NCI-H82 (cell line): Measurements from ENCODE around the gene MYOT.
"Not testable (repeated sequence)": the region's sequence is repeated elsewhere in the genome, so short reads cannot be mapped to it uniquely, and the experiment has no call there.

Source experiments
- DNase-seq: peaks from one replicate; lab custom pipeline; 2025; lab: John Stamatoyannopoulos, UW

The MYOT gene, protein sequence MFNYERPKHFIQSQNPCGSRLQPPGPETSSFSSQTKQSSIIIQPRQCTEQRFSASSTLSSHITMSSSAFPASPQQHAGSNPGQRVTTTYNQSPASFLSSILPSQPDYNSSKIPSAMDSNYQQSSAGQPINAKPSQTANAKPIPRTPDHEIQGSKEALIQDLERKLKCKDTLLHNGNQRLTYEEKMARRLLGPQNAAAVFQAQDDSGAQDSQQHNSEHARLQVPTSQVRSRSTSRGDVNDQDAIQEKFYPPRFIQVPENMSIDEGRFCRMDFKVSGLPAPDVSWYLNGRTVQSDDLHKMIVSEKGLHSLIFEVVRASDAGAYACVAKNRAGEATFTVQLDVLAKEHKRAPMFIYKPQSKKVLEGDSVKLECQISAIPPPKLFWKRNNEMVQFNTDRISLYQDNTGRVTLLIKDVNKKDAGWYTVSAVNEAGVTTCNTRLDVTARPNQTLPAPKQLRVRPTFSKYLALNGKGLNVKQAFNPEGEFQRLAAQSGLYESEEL

GRCh38 chr5:137867664-137868063 is at the start of gene MYOT:
TSS of gene MYOT (plus strand) at chr5:137867860. CDS start at chr5:137870652, 2,792 bp downstream.
- peak; percentile 74 for DNase-seq

GRCh38 chr5:137819766-137820165 is 47.9 kb upstream of the MYOT start:
- no peak for DNase-seq

GRCh38 chr5:137822158-137822764 is 45.4 kb upstream of the MYOT start:
- DNase-seq, result peak; percentile 76

- DNase-seq, result no peak
These were observed 44.7 kb upstream of the MYOT start for GRCh38 chr5:137822984-137823383.

- DNase-seq, result no peak
These were observed 42.5 kb upstream of the MYOT start for GRCh38 chr5:137825165-137825564.

DNA sequence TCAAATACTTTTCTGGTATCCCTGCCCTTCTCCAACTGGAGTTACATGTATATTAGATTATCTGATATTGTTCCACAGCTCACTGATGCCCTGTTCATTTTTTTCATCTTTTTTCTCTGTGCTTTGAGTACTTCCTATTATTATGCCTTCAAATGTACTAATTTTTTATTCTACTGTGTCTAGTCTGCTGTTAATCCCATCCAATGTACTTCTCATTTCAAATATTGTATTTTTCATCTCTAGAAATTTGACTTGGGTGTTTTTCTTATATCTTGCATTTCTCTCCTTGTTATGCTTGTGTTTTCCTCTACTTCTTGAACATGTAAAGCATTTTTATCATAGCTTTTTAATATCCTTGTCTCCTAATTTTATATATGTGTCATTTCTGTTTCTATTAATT is 41.6 kb upstream of the MYOT start:
- no peak for DNase-seq

DNA sequence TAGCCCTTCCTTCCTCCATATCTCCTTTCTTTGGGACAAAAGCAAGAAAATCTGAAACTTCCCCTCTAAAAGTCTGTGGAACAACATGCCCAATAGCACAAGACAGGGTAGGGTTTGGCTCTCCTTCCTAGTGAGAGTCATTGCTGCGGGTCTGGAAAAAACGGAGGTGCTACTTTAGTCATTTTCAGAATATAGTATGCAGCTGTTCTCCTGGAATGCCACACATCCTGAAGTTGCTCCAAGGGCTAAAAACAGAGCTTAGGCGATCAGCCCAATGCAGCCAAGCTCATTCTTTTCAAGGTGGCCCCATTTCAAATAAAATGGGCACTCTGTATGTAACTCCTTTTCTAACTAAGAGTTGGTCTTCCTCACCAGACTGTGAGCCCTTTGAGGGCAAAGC is 39.5 kb upstream of the MYOT start:
- DNase-seq, result no peak

DNA sequence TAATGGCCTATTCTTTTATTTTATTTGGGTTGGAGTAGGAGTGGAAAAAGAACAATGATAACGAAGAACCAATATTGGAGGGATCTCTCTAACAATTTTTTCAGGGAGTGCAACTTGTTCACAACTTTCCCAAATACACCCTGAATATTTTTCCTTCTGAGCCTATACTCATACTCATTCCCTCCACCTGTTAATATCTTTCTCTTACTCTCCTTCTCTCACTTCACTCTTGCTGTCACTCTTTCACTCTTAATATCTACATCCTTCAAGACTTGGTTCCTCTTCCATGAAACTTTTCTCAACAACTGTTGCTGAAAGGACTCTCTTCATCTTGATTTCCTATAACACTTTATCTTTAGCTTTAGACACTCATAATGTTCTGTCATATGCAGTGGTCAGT is 39.0 kb upstream of the MYOT start:
- DNase-seq, result no peak

DNA sequence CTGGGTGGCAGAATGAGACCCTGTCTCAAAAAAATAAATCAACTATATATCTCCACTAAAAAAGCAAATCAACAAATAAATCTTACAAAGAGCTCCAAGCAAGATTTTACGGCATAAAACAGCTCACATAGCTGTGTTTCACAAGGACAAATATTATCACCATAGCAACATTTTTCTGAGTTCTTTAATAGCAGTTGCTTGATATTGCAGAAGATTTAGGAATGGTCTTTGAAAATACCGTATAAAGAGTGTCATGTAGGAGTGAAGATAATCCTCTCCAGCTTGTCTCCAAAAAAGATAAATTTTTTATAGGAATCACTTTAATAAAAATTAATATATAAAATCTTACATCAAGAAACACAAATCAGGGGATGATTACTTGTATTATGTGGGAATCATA is 36.6 kb upstream of the MYOT start:
- no peak for DNase-seq

DNA sequence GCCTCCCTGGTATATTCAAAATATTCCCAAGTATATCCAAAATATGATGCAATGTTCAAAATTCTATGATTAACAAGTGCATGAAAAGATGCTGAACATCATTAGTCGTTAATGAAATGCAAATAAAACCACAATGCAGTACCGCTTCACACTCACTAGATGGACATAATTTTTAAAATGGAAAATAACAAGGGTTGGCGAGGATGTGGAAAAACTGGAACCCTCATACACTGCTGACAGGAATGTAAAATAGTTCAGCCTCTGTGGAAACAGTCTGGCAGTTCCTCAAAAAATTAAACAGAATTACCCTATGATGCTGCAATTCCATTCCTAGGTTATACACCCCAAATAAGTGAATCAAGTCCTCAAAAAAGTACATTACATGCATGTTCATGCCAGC is 36.1 kb upstream of the MYOT start:
- no peak for DNase-seq

DNA sequence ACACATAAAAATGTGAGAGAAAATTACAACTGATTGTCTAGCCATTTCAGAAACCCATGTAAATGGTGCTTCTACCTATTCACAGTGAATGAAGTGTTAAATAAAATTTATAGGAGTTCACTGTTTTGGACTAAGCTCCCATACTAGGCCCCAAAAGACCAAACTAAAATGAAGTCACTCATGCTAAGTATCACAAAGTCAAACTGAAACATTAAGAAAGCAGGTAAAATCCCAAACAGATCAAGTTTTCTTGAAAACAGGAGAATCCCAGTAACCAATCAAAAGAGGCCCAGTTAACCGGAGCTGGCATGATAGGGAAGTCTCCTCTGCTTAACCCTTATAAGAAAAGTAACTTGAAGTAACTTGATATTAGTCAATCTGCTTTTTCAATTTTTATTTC is 35.2 kb upstream of the MYOT start:
- no peak for DNase-seq

DNA sequence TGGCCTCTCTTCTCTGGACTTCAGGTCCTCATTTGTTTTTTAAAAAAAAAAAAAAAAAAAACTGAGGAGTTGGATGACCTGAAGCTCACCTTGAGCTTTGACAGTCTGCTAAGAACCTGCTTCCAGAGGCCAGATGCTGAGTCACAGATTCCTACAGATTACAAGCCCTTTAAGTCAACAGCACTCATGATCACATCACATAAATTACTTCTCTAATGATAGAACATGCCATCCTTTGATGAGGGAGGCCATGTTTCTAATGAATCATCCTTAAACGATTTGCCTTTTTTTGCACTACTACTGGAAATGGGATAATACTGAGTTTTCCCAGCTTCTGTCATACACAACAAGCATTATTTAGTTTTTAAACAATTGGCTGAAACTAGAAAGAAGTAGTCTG is 34.2 kb upstream of the MYOT start:
- DNase-seq, result peak; percentile 86

- no peak for DNase-seq
These were observed 33.1 kb upstream of the MYOT start for GRCh38 chr5:137834498-137835049.

- peak; percentile 92 for DNase-seq
These were observed 31.4 kb upstream of the MYOT start for GRCh38 chr5:137836298-137836697.

GRCh38 chr5:137836997-137837396 is 30.7 kb upstream of the MYOT start:
- DNase-seq, result no peak

GRCh38 chr5:137837491-137838394 is 29.9 kb upstream of the MYOT start:
- no peak for DNase-seq

DNA sequence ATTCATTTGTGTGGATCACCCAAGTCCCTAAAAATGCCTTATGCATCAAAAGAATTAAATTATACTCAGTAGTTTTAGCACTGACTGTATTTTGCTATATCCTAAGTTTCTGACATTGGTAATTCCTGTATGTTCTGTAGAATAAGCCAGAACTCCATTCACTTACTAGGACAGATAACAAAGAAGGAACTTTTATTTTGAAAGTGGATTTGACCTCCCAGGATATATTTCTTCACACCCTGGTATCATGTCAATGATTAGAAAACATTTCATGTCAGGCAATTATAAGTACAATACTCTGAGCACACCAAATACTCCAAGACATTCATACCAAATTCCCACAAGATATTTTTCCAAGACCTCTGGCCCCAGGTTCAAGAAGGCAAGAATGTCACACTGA is 28.7 kb upstream of the MYOT start:
- no peak for DNase-seq

DNA sequence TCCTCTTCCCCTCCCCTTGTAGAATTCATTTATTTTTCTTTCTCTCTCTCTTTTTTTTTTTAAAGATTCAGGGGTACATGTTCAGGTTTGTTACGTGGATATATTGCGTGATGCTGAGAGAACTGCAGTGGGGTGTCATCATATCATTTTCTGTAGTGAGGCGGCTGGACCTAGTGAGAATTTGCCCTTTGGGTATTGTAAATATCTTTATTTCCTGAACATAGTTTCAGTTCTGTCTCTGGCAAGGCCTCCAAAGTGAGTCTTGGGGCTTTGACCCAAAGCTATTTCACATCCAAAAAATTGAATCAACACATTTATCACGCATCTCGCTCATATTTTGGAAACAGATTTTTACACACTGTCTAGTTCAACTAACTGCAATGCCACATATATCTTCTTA is 25.4 kb upstream of the MYOT start:
- no peak for DNase-seq

GRCh38 chr5:137843676-137844299 is 23.9 kb upstream of the MYOT start:
- peak; percentile 71 for DNase-seq

GRCh38 chr5:137845472-137845871 is 22.2 kb upstream of the MYOT start:
- peak; percentile 59 for DNase-seq

DNA sequence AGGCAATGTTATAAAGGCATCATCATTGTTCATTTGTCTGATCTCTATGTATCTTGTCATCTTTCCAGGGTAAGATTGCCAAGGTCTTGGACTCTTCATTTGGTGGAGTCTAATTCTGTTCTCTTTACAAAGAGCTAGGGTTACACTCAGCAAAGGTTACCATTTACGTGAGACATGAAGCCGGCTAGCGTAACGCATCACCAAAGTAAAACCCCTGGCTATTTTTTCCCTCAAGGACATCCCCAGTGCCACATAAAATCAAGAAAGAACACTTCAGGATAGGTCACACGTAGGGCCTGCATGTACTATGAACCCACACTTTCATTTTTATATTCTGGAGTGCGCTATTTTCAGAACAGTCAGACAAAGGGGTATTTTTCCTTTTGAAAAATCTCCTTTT is 20.0 kb upstream of the MYOT start:
- DNase-seq, result no peak

DNA sequence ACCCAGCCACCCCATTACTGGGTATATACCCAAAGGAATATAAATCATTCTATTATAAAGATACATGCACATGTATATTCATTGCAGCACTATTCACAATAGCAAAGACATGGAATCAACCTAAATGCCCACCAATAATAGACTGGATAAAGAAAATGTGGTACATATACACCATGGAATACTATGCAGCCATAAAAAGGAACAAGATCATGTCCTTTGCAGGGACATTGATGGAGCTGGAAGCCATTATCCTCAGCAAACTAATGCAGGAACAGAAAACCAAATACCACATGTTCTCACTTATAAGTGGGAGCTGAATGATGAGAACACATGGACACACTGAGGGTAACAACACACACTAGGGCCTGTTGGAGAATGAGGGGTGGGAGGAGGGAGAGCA is 14.5 kb upstream of the MYOT start:
- not testable (repeated sequence) for DNase-seq
